Gastrocnemius medialis (tissue), 4 donors: ENCODE measurements around the gene RNASE13. TPM values are rescaled to one million over a fixed set of nuclear protein-coding genes. Genes with fewer than 3 reads are reported as not detected.
A peak's percentile ranks its signal among the peaks of the same experiment; 100 is the strongest.

Experiments
- ATAC-seq, 2 donors: fragments of 150-250 bp; one replicate each; pipeline ENCODE4 v1.9.1; 2016
- DNase-seq, 2 donors: peaks; one replicate each; pipeline ENCODE4 v3.0.0-alpha.2; 2019
- H3K27ac ChIP-seq, 4 donors: fragments of 200-600 bp; sonication (generic); 1 replicate in 1 of 4; 2 replicates in 3 of 4; pipeline ENCODE4 v1.5.1; 2016 to 2018; ENCODE audit warnings: mild to moderate bottlenecking in 2 of 4, moderate library complexity in 1 of 4
- H3K27me3 ChIP-seq, 3 donors: fragments of 200-600 bp; sonication (generic) in 2 of 3; 1 replicate in 1 of 3; 2 replicates in 2 of 3; pipeline versions ENCODE4 v1.5.1 to v1.6.0; 2016 to 2019; ENCODE audit warnings: mild to moderate bottlenecking in 1 of 3, moderate library complexity in 1 of 3
- H3K36me3 ChIP-seq, 2 donors: fragments of 200-600 bp; sonication (generic) in 1 of 2; one replicate each; pipeline ENCODE4 v1.5.1; 2017 to 2018
- H3K4me1 ChIP-seq, 2 donors: fragments of 200-600 bp; sonication (generic) in 1 of 2; one replicate each; pipeline ENCODE4 v1.5.1; 2016 to 2017; ENCODE audit warnings: mild to moderate bottlenecking in 2 of 2
- H3K4me3 ChIP-seq, 4 donors: fragments of 200-600 bp; sonication (generic) in 3 of 4; 1 replicate in 1 of 4; 2 replicates in 3 of 4; pipeline ENCODE4 v1.5.1; 2016 to 2019; ENCODE audit warnings: mild to moderate bottlenecking in 2 of 4
- H3K9me3 ChIP-seq, 3 donors: fragments of 200-600 bp; sonication (generic) in 2 of 3; 1 replicate in 1 of 3; 2 replicates in 2 of 3; pipeline ENCODE4 v1.5.1; 2016 to 2019
- CTCF ChIP-seq, 5 experiments: fragments of 450-650 bp in 3 of 5; fragments of 200-600 bp in 2 of 5; sonication (generic) in 2 of 5; IDR thresholded peaks in 4 of 5; conservative IDR thresholded peaks in 1 of 5; 1 replicate in 4 of 5; 2 replicates in 1 of 5; pipeline ENCODE4 v1.5.1; 2016 to 2019; ENCODE audit warnings: antibody characterized with exemption in 5 of 5, mild to moderate bottlenecking in 3 of 5, moderate library complexity in 3 of 5
- POLR2A ChIP-seq, 2 donors: fragments of 450-650 bp; IDR thresholded peaks; one replicate each; pipeline ENCODE4 v1.6.1; 2017; ENCODE audit warnings: antibody characterized with exemption in 2 of 2, mild to moderate bottlenecking in 2 of 2, moderate library complexity in 2 of 2
- in situ Hi-C, 4 donors: fragments of 200-750 bp; cut with MboI; loops; one replicate each; pipeline versions ENCODE4 v1.15.0 to v1.8.0; 2017; ENCODE audit warnings: low sequenced_read_pairs in 4 of 4
- intact Hi-C: fragments of 100-400 bp; cut with DNase I; formaldehyde crosslinking; loops from one replicate; pipeline ENCODE4 v1.15.1; 2023; ENCODE audit warnings: low total_unique reads
- total RNA-seq, 4 donors: library from RNA; depleted of rRNA; stranded (reverse); fragments of >200 nt; gene quantifications; one replicate each; pipeline versions ENCODE4 v1.1.0 to v1.2.3, GENCODE V29; 2016

Gene RNASE13
- total RNA-seq, 4 donors from 2014 or later: not detected

DNA sequence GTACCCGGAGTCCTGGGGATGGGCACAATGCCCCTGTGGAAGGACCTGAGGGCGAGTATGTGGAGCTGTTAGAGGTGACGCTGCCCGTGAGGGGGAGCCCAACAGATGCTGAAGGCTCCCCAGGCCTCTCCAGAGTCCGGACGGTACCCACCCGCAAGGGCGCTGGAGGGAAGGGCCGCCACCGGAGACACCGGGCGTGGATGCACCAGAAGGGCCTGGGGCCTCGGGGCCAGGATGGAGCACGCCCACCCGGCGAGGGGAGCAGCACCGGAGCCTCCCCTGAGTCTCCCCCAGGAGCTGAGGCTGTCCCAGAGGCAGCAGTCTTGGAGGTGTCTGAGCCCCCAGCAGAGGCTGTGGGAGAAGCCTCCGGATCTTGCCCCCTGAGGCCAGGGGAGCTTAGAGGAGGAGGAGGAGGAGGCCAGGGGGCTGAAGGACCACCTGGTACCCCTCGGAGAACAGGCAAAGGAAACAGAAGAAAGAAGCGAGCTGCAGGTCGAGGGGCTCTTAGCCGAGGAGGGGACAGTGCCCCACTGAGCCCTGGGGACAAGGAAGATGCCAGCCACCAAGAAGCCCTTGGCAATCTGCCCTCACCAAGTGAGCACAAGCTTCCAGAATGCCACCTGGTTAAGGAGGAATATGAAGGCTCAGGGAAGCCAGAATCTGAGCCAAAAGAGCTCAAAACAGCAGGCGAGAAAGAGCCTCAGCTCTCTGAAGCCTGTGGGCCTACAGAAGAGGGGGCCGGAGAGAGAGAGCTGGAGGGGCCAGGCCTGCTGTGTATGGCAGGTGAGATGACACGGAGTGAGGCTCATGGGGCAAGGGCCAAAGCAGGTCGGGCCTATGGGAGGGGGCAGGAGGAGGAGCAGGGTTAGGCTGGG, 40.0 kb upstream of the RNASE13 start:
- DNase-seq (no peak), ATAC-seq (no peak)
- H3K36me3 ChIP-seq: peaks cover 0 to 45% of the 10 kb centered on the region in 2 donors
- no peak for TF ChIP-seq POLR2A (IDR thresholded peaks at IDR 0.05)
- no peak for TF ChIP-seq CTCF (IDR thresholded peaks at IDR 0.05 in 4 of 5, conservative IDR thresholded peaks at IDR 0.05 in 1 of 5)
- in situ Hi-C loops (loop anchor here in 1 of 4 donors (25.0 kb wide), 1 partner anchor 387 kb away; the partner anchor contains the start of genes ANG and RNASE4), intact Hi-C loops (no loop called here)
- no peak overlapping the region for H3K4me3 ChIP-seq
- H3K4me1 ChIP-seq: peaks cover 5 to 18% of the 10 kb centered on the region in 2 donors
- no peaks in the 10 kb centered on the region for H3K27me3 ChIP-seq
- no peaks in the 10 kb centered on the region for H3K9me3 ChIP-seq
- H3K27ac ChIP-seq: no peak overlapping the region

- intact Hi-C loops (no loop called here), in situ Hi-C loops (loop anchor here in 1 of 4 donors (25.0 kb wide), 1 partner anchor 387 kb away; the partner anchor contains the start of genes ANG and RNASE4)
- no peak for ATAC-seq
- no peak overlapping the region for H3K27ac ChIP-seq
- no peak for TF ChIP-seq POLR2A (IDR thresholded peaks at IDR 0.05)
- TF ChIP-seq CTCF (IDR thresholded peaks at IDR 0.05 in 4 of 5, conservative IDR thresholded peaks at IDR 0.05 in 1 of 5): no peak
- no peak for DNase-seq
- H3K27me3 ChIP-seq: no peaks in the 10 kb centered on the region
- no peaks in the 10 kb centered on the region for H3K9me3 ChIP-seq
- H3K4me3 ChIP-seq: no peak overlapping the region
- peaks cover 12 to 25% of the 10 kb centered on the region in 2 donors for H3K4me1 ChIP-seq
- peaks cover 0 to 38% of the 10 kb centered on the region in 2 donors for H3K36me3 ChIP-seq
Measured at GRCh38 chr14:21073921-21074320, 39.3 kb upstream of the RNASE13 start.

DNA sequence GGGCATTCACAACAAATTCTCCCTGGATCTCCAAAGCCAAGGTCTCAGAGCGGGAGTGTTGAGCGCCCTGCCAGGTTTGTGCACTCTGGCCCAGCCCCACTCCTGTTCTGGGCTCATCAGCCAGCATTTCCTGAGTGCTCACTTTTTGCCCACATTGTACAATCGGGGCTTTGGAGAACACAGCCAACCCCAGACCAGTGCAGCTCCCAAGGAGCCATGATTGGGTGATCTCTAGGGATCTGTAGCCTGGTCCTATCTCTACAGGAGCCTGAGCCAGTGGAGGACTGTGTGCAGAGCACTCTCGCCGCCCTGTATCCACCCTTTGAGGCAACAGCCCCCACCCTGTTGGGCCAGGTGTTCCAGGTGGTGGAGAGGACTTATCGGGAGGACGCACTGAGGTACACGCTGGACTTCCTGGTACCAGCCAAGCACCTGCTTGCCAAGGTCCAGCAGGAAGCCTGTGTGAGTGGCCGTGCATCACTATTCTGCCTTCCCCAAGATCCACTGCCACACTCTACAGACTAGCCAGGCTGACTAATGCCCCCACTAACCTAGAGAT, 38.3 kb upstream of the RNASE13 start:
- ATAC-seq (no peak), DNase-seq (no peak)
- intact Hi-C loops: no loop called here
- in situ Hi-C loops: loop anchor here in 1 of 4 donors (25.0 kb wide), 1 partner anchor 386 kb away; the partner anchor contains the start of genes ANG and RNASE4
- TF ChIP-seq CTCF (IDR thresholded peaks at IDR 0.05 in 4 of 5, conservative IDR thresholded peaks at IDR 0.05 in 1 of 5) (no peak), POLR2A (IDR thresholded peaks at IDR 0.05) (no peak)
- Histone ChIP-seq H3K27ac (peak overlapping the region; percentile 29 to 91 (median 84)), H3K4me1 (peaks cover 17 to 30% of the 10 kb centered on the region in 2 donors), H3K4me3 (no peak overlapping the region), H3K9me3 (no peaks in the 10 kb centered on the region), H3K36me3 (peaks cover 0 to 27% of the 10 kb centered on the region in 2 donors), H3K27me3 (no peaks in the 10 kb centered on the region)

DNA sequence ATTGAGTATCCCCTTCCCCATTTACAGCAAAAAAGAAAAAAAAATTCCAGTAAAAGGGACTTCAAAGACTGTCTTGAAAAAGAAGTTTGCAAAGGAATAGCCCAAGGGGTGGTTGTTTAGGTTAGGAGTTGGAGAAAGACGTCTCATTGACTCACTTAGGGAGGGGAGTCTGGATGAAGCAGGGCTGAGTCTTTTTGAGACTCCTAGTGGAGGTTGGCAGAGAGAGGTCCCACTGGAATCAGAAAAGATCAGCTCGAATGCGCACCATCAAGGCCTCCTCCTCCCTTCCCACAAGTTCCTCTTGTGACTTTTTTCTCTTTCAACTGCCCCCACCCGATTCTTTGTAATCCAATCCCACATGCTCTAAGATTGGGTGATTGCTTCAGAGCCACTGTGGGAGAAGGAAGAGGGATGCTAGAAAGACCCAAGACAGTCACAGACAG, 37.4 kb upstream of the RNASE13 start:
- H3K27me3 ChIP-seq: no peaks in the 10 kb centered on the region
- H3K36me3 ChIP-seq: peaks cover 0 to 22% of the 10 kb centered on the region in 2 donors
- DNase-seq: no peak
- no peak for TF ChIP-seq CTCF (IDR thresholded peaks at IDR 0.05 in 4 of 5, conservative IDR thresholded peaks at IDR 0.05 in 1 of 5)
- TF ChIP-seq POLR2A (IDR thresholded peaks at IDR 0.05): no peak
- H3K27ac ChIP-seq: peak overlapping the region; percentile 84 to 91 (median 88)
- intact Hi-C loops (no loop called here), in situ Hi-C loops (loop anchor here in 1 of 4 donors (25.0 kb wide), 1 partner anchor 385 kb away; the partner anchor contains the start of genes ANG and RNASE4)
- peak in 1 of 2 donors; percentile 17 for ATAC-seq
- H3K4me1 ChIP-seq: peaks cover 17 to 30% of the 10 kb centered on the region in 2 donors
- H3K4me3 ChIP-seq: peak overlapping the region; percentile 68 to 83 (median 74)
- no peaks in the 10 kb centered on the region for H3K9me3 ChIP-seq
